T47D (cell line): ENCODE results near the gene ATP5MC3.

Experiments used
- DNase-seq, 2 experiments: peaks; one replicate each; pipeline versions ENCODE4 v3.0.0 to v3.0.0-alpha.2; 2011 to 2012; ENCODE audit warnings: low read depth in 1 of 2, low spot score in 1 of 2
- JUND ChIP-seq: IDR thresholded peaks from 2 replicates; pipeline ENCODE4 v1.6.1; 2012; ENCODE audit warnings: low read depth
- in situ Hi-C: cut with HindIII; loops from 2 replicates; pipeline ENCODE4 v1.10.0; 2016; ENCODE audit warnings: low sequenced_read_pairs, low pct_unique_long_range_greater_than_20kb

ATP5MC3 gene

DNA sequence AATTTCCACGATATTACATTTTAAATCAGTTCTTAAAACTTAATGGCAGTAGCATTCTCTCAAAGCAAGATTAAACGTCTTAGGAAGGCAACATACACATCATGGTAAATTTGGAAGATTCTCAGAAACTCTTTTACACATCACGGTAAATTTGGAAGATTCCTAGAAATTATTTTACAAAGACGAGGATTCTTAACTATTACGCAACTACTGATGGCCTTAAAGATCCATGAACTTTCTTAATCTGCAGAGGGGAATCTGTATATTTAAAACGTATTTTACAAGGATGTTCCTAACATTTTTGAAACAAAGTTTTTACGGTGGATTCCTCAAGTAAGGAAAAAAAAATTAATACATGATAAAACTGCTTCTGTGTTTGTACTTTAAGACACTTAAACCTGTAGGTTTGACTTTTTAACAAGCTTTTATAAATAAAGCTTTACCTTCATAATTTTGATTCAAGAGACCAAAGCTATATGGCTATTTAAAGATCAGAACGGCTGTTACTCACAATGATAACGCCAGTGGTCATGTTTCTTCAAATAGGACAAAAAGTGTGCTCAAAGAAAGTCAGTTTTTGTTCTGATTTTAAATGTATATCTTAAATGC is 15.2 kb downstream of the ATP5MC3 start:
- TF ChIP-seq JUND = no peak
- in situ Hi-C loops = no loop called here
- no peak for DNase-seq

DNA sequence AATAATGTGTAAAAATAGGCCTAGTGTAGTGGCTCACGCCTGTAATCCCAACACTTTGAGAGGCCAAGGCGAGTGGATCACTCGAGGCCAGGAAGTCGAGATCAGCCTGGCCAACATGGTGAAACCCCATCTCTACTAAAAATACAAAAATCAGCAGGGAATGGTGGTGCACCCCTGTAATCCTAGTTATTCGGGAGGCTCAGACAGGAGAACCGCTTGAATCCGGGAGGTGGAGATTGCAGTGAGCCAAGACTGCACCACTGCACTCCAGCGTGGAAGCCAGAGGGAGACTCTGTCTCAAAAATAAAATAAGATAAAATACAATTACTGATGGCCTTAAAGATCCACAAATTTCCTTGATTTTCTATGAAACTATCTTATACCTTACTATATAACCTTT is 17.3 kb downstream of the ATP5MC3 start:
- DNase-seq = no peak
- in situ Hi-C loops = no loop called here
- TF ChIP-seq JUND = no peak

DNA sequence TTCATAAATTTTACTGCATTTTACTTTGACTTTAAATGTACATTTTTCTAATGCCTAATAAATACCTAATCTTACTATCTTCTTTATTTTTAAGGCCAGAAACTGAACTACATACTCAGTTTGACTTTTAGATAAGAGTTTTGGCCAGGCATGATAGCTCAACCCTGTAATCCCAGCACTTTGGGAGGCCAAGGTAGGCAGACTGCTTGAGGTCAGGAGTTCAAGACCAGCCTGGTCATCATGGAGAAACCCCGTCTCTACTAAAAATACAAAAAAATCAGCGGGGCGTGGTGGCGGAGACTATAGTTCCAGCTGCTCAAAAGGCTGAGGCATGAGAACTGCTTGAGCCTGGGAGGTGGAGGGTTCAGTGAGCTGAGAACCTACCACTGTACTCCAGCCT is 22.6 kb downstream of the ATP5MC3 start:
- no peak for DNase-seq
- TF ChIP-seq JUND = no peak
- in situ Hi-C loops = no loop called here

DNA sequence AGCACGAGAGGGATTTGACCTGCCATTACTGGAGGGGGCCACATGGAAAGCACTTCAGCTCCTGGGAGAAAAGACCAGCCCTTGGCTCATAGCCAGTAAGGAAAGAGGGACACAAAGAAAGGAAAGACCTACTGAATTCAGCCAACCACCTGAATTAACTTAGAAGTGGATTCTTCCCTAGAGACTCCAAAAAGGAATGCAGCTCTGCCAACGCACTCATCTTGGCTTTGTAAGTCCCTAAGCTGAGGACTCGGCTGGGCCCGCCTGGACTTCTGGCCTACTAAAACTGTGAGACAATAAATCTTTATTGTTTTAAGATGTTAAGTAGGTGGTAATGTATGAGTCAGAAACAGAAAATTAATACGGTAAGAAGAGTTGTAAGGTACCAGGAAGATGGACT is 25.0 kb downstream of the ATP5MC3 start:
- in situ Hi-C loops = no loop called here
- no peak for DNase-seq
- TF ChIP-seq JUND = no peak

DNA sequence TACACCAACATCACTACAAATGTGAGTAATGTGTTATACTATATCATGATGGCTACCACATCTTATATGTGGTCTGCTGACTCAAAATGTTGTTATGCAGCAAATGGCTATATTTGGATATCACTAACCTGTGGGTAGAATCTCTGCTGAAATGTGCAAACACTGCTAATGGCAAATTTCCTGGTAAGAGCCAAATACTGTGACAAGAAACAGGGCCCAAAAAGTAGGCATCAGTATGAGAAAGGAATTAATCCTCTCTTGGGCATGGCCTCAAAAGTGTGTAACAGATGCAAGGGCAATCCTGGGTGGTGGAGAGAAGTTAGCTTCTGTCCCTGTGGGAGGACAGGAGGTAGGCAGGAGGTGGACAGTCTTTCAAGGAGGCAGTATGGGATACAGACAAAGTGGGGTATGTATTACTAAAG is 26.8 kb downstream of the ATP5MC3 start:
- in situ Hi-C loops = no loop called here
- no peak for TF ChIP-seq JUND
- no peak for DNase-seq

DNA sequence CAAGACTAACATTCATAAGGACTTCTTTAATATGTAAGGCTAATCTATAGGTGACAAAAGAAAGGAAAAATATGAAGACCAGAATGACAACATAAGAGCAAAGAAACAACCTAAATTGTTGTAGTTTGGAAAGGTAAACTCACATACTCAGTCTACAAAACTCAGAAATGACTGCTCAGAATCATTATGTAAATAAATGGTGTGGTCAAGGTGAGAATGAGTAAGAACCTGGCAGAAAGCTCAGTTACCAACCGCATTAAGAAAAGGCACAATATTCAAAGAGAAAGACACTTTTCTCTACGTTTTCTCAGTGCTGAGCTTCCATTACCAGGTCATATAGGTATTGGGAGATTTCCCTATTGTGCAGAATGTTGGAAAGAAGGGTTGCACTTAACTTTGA is 29.3 kb downstream of the ATP5MC3 start:
- in situ Hi-C loops = no loop called here
- TF ChIP-seq JUND = no peak
- no peak for DNase-seq

- TF ChIP-seq JUND = no peak
- in situ Hi-C loops = no loop called here
- DNase-seq = no peak
Observed at GRCh38 chr2:175151791-175152190, 29.7 kb downstream of the ATP5MC3 start.

- DNase-seq = no peak
- in situ Hi-C loops = no loop called here
- no peak for TF ChIP-seq JUND
Observed at GRCh38 chr2:175147186-175147585, 34.3 kb downstream of the ATP5MC3 start.

- TF ChIP-seq JUND = no peak
- in situ Hi-C loops = no loop called here
- DNase-seq = no peak
Observed at GRCh38 chr2:175143678-175144077, 37.8 kb downstream of the ATP5MC3 start.

GRCh38 chr2:175143191-175143590 is 38.3 kb downstream of the ATP5MC3 start:
- no peak for TF ChIP-seq JUND
- DNase-seq = no peak
- in situ Hi-C loops = no loop called here

- DNase-seq = no peak
- no peak for TF ChIP-seq JUND
- in situ Hi-C loops = no loop called here
Observed at GRCh38 chr2:175140332-175140731, 41.2 kb downstream of the ATP5MC3 start.

DNA sequence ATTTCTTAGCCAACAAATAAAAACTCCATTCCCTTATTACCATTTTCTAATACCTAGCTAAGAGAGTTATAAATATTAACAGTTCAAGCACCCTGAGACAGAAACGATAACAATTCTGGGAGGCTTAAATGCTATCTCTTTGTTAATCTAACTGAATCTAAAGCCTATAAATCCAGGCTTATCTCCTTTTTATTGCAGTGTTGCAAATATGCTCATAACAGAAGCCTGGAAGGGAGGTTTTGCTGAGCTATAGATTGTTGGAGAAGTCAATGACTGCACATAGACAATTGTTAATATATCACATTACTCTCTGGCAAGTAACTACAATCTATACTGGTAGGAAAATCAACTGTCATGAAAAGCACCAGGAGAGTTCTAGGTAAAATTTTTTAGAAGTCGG is 43.7 kb downstream of the ATP5MC3 start:
- no peak for DNase-seq
- in situ Hi-C loops = no loop called here

GRCh38 chr2:175136334-175137215 is 44.9 kb downstream of the ATP5MC3 start:
- in situ Hi-C loops = no loop called here
- no peak for DNase-seq
- TF ChIP-seq JUND = no peak

More for the DNA sequence above, 43.7 kb downstream of the ATP5MC3 start:
- no peak for TF ChIP-seq JUND
